ENCODE measurements around the gene HYCC1. TPM values are rescaled to one million over a fixed set of nuclear protein-coding genes. Genes with fewer than 3 reads are reported as not detected.

The HYCC1 gene
- 115 TPM for total RNA-seq

GRCh38 chr7:23013715-23014649, at the start of gene HYCC1:
HYCC1 (minus strand) TSS chr7:23014130; CDS start chr7:22991111, 23,019 bp downstream.

Other genes with a start within 250 kb of the HYCC1 start
- 147 TPM for gene TOMM7, start 191.3 kb downstream of the HYCC1 start, total RNA-seq
- 108 TPM for gene KLHL7, start 91.7 kb upstream of the HYCC1 start, total RNA-seq
- 72.9 TPM for gene NUP42, start 167.9 kb upstream of the HYCC1 start, total RNA-seq
- 2.2 TPM for gene GPNMB, start 232.6 kb upstream of the HYCC1 start, total RNA-seq

Data from parietal lobe (tissue), 1 donor.